H9 (cell line): Measurements from ENCODE around the gene TNFRSF21. TPM values are rescaled to one million over a fixed set of nuclear protein-coding genes. Genes with fewer than 3 reads are reported as not detected.

Source experiments
- DNase-seq: peaks from one replicate; pipeline ENCODE4 v3.0.0-alpha.2; 2017
- H2AFZ ChIP-seq: one replicate; pipeline ENCODE4 v1.6.1; 2013; ENCODE audit warnings: mild to moderate bottlenecking, low read length, control low read depth, moderate library complexity
- H2AK5ac ChIP-seq: 2 replicates; pipeline ENCODE4 v1.6.1; 2013; ENCODE audit warnings: low read length, control low read depth, mixed read lengths; ENCODE audit not compliant: insufficient read length
- H2BK120ac ChIP-seq: one replicate; pipeline ENCODE4 v1.6.1; 2013; ENCODE audit warnings: low read depth, mild to moderate bottlenecking, low read length, control low read depth, inconsistent platforms; ENCODE audit not compliant: poor library complexity, severe bottlenecking
- H2BK12ac ChIP-seq: 2 replicates; pipeline ENCODE4 v1.6.1; 2013; ENCODE audit warnings: low read length, control low read depth, mixed read lengths, low read depth; ENCODE audit not compliant: insufficient read length
- H2BK15ac ChIP-seq: 2 replicates; pipeline ENCODE4 v1.6.1; 2013; ENCODE audit warnings: low read depth, low read length, control low read depth
- H2BK20ac ChIP-seq: one replicate; pipeline ENCODE4 v1.6.1; 2013; ENCODE audit warnings: low read depth, mild to moderate bottlenecking, low read length, control low read depth, inconsistent platforms; ENCODE audit not compliant: poor library complexity, severe bottlenecking
- H2BK5ac ChIP-seq: 2 replicates; pipeline ENCODE4 v1.6.1; 2013; ENCODE audit warnings: low read length, control low read depth, mixed read lengths; ENCODE audit not compliant: insufficient read length
- H3K14ac ChIP-seq: 2 replicates; pipeline ENCODE4 v1.6.1; 2013; ENCODE audit warnings: low read length, control low read depth; ENCODE audit not compliant: insufficient read depth
- H3K18ac ChIP-seq: 2 replicates; pipeline ENCODE4 v1.6.1; 2013; ENCODE audit warnings: low read depth, mild to moderate bottlenecking, mixed read lengths, low read length, control low read depth; ENCODE audit not compliant: insufficient read length
- H3K23ac ChIP-seq: 2 replicates; pipeline ENCODE4 v1.6.1; 2013; ENCODE audit warnings: low read length, control low read depth, mixed read lengths, low read depth; ENCODE audit not compliant: insufficient read length
- H3K23me2 ChIP-seq: 2 replicates; pipeline ENCODE4 v1.6.1; 2013; ENCODE audit warnings: low read depth, mild to moderate bottlenecking, mixed read lengths, low read length, control low read depth; ENCODE audit not compliant: insufficient read length, poor library complexity, severe bottlenecking
- H3K27ac ChIP-seq: 2 replicates; pipeline ENCODE4 v1.5.1; 2013; ENCODE audit warnings: low read length, control low read depth, mixed read lengths, low read depth; ENCODE audit not compliant: insufficient read length
- H3K27me3 ChIP-seq: 2 replicates; pipeline ENCODE4 v1.6.1; 2013; ENCODE audit warnings: low read length, control low read depth, inconsistent platforms; ENCODE audit not compliant: insufficient read depth
- H3K4ac ChIP-seq: 2 replicates; pipeline ENCODE4 v1.6.1; 2013; ENCODE audit warnings: low read depth, mild to moderate bottlenecking, control low read depth, inconsistent platforms, low read length, moderate library complexity
- H3K4me1 ChIP-seq: 2 replicates; pipeline ENCODE4 v1.6.1; 2013; ENCODE audit warnings: low read length, control low read depth, inconsistent platforms; ENCODE audit not compliant: insufficient read depth
- H3K4me2 ChIP-seq: 2 replicates; pipeline ENCODE4 v1.6.1; 2013; ENCODE audit warnings: low read length, control low read depth, mixed read lengths; ENCODE audit not compliant: insufficient read length, insufficient read depth
- H3K56ac ChIP-seq: 2 replicates; pipeline ENCODE4 v1.6.1; 2013; ENCODE audit warnings: low read depth, mild to moderate bottlenecking, mixed read lengths, low read length, control low read depth; ENCODE audit not compliant: insufficient read length
- H3K79me1 ChIP-seq: 2 replicates; pipeline ENCODE4 v1.6.1; 2013; ENCODE audit warnings: low read depth, mild to moderate bottlenecking, moderate library complexity, low read length, control low read depth, inconsistent platforms; ENCODE audit not compliant: insufficient read depth, poor library complexity, severe bottlenecking
- H3K79me2 ChIP-seq: 2 replicates; pipeline ENCODE4 v1.6.1; 2013; ENCODE audit warnings: low read length, control low read depth, inconsistent platforms; ENCODE audit not compliant: insufficient read depth
- H3K9ac ChIP-seq: 2 replicates; pipeline ENCODE4 v1.6.1; 2013; ENCODE audit warnings: low read length, control low read depth, mixed read lengths; ENCODE audit not compliant: insufficient read length; ENCODE audit errors: extremely low read depth
- H3K9me3 ChIP-seq: one replicate; pipeline ENCODE4 v1.6.1; 2013; ENCODE audit warnings: low read depth, low read length, inconsistent platforms; ENCODE audit not compliant: control insufficient read depth
- H3T11ph ChIP-seq: one replicate; pipeline ENCODE4 v1.6.1; 2013; ENCODE audit warnings: mild to moderate bottlenecking, low read length, control low read depth, inconsistent platforms
- H4K20me1 ChIP-seq: one replicate; pipeline ENCODE4 v1.6.1; 2013; ENCODE audit not compliant: control insufficient read depth, insufficient read length, insufficient read depth
- H4K5ac ChIP-seq: 2 replicates; pipeline ENCODE4 v1.6.1; 2013; ENCODE audit warnings: low read depth, mild to moderate bottlenecking, mixed read lengths, low read length, control low read depth; ENCODE audit not compliant: insufficient read length
- H4K8ac ChIP-seq: replicated peaks from 2 replicates; pipeline ENCODE4 v1.6.1; 2013; ENCODE audit warnings: low read length, control low read depth, mixed read lengths, low read depth; ENCODE audit not compliant: insufficient read length
- H4K91ac ChIP-seq: 2 replicates; pipeline ENCODE4 v1.6.1; 2013; ENCODE audit warnings: low read depth, mild to moderate bottlenecking, moderate library complexity, mixed read lengths, low read length, control low read depth; ENCODE audit not compliant: insufficient read length
- H3K27ac Mint-ChIP-seq, 3 experiments: 2 replicates in 2 of 3; 3 replicates in 1 of 3; pipeline ENCODE4 v1.8.0; 2020 to 2021; ENCODE audit warnings: mixed read lengths in 3 of 3, mild to moderate bottlenecking in 1 of 3, moderate library complexity in 1 of 3
- H3K27me3 Mint-ChIP-seq: 2 replicates; pipeline ENCODE4 v1.8.0; 2021; ENCODE audit warnings: low read depth, mild to moderate bottlenecking, moderate library complexity, mixed read lengths
- H3K36me3 Mint-ChIP-seq, 3 experiments: 2 replicates in 2 of 3; 3 replicates in 1 of 3; pipeline ENCODE4 v1.8.0; 2020 to 2021; ENCODE audit warnings: low read depth in 3 of 3, mixed read lengths in 3 of 3; ENCODE audit not compliant: insufficient read depth in 1 of 3
- H3K4me1 Mint-ChIP-seq, 2 experiments: 2 replicates each; pipeline ENCODE4 v1.8.0; 2020; ENCODE audit warnings: mixed read lengths in 2 of 2
- H3K4me3 Mint-ChIP-seq, 2 experiments: 2 replicates in 1 of 2; 3 replicates in 1 of 2; pipeline ENCODE4 v1.8.0; 2020 to 2021; ENCODE audit warnings: mild to moderate bottlenecking in 2 of 2, mixed read lengths in 2 of 2, moderate library complexity in 1 of 2
- H3K9me3 Mint-ChIP-seq, 2 experiments: 2 replicates in 1 of 2; 3 replicates in 1 of 2; pipeline ENCODE4 v1.8.0; 2020; ENCODE audit warnings: mild to moderate bottlenecking in 2 of 2, mixed read lengths in 2 of 2, moderate library complexity in 1 of 2
- CTCF ChIP-seq: fragments of 200-600 bp; sonication (generic); conservative IDR thresholded peaks from 3 replicates; pipeline ENCODE4 v1.8.0; 2021; ENCODE audit warnings: antibody characterized with exemption, mild to moderate bottlenecking
- WGBS: extraction: QIAGEN DNeasy Blood & Tissue Kit; methylation state at CpG from one replicate; pipeline ENCODE4 v1.1.7; 2013; ENCODE audit warnings: missing lambda C conversion rate, low lambda C conversion rate, mixed read lengths; ENCODE audit not compliant: insufficient read length; ENCODE audit errors: extremely low coverage; 5-methylcytosine and 5-hydroxymethylcytosine counted together
- total RNA-seq: library from RNA; stranded (reverse); gene quantifications from 2 replicates; pipeline ENCODE4 v1.2.1, GENCODE V29; 2021

Gene TNFRSF21
- total RNA-seq, 1 experiment from 2014 or later, result 39.1 TPM

DNA sequence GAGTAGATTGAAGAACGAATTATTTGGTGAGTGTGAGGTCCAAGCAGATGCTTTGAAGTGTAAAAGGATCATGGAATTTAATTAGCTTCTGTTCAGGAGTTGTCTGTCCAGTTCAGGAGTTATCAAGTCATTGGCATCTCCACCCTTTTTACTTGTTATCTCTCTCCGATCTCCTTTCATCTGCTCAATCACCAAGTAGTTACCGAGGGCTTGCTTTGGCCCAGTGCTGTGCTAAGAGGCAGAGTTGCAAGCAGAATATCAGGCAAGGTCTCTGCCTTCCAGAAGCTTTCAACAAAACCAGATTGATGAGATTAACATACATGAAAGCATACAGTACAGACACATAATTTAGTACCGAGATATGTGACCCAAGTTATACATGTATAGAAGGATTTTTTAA lies 10.2 kb upstream of the TNFRSF21 start:
- no peak overlapping the region for H3K27ac Mint-ChIP-seq
- no peak overlapping the region for H2BK120ac ChIP-seq
- no peaks in the 10 kb centered on the region for H3K4me1 ChIP-seq
- H2AFZ ChIP-seq, result no peak overlapping the region
- no peak overlapping the region for H3K23ac ChIP-seq
- H3K79me2 ChIP-seq, result no peaks in the 10 kb centered on the region
- H4K20me1 ChIP-seq, result no peaks in the 10 kb centered on the region
- DNase-seq, result no peak
- H3K4me3 Mint-ChIP-seq, result no peak overlapping the region
- H3K4ac ChIP-seq, result no peak overlapping the region
- no peaks in the 10 kb centered on the region for H3K27me3 ChIP-seq
- H2BK20ac ChIP-seq, result no peak overlapping the region
- H3K36me3 Mint-ChIP-seq, result peaks cover 0 to 21% (median 13%) of the 10 kb centered on the region in 3 experiments; a peak in 5 of 7 replicates
- no peaks in the 10 kb centered on the region for H3K23me2 ChIP-seq
- no peak overlapping the region for H3K4me2 ChIP-seq
- H2BK12ac ChIP-seq, result no peak overlapping the region
- no peaks in the 10 kb centered on the region for H3K9me3 ChIP-seq
- no peak overlapping the region for H3K14ac ChIP-seq
- H2BK5ac ChIP-seq, result no peak overlapping the region
- no peak for TF ChIP-seq CTCF
- no peak overlapping the region for H4K91ac ChIP-seq
- no peaks in the 10 kb centered on the region for H3K79me1 ChIP-seq
- H3K9me3 Mint-ChIP-seq, result peaks cover 20% of the 10 kb centered on the region in 2 experiments
- no peak overlapping the region for H4K5ac ChIP-seq
- no peak overlapping the region for H2BK15ac ChIP-seq
- no peaks in the 10 kb centered on the region for H3K27me3 Mint-ChIP-seq
- no peak overlapping the region for H3T11ph ChIP-seq
- H2AK5ac ChIP-seq, result no peak overlapping the region
- no peak overlapping the region for H3K56ac ChIP-seq
- H4K8ac ChIP-seq, result no peak overlapping the region
- H3K9ac ChIP-seq, result no peak overlapping the region
- H3K18ac ChIP-seq, result no peak overlapping the region
- no peak overlapping the region for H3K27ac ChIP-seq
- H3K4me1 Mint-ChIP-seq, result peaks cover 7 to 9% of the 10 kb centered on the region in 2 experiments; a peak in 3 of 4 replicates
- WGBS, result 100% methylated on average over 1 of the region's 4 CpGs
